CD14-positive monocyte (primary cell): ENCODE results near the gene BRPF1. TPM values are rescaled to one million over a fixed set of nuclear protein-coding genes. Genes with fewer than 3 reads are reported as not detected.

ENCODE experiments used
- DNase-seq, 3 donors: peaks; one replicate each; pipeline ENCODE4 v3.0.0-alpha.2; 2011 to 2022
- H2AFZ ChIP-seq: 2 replicates; pipeline ENCODE4 v1.6.0; 2012; ENCODE audit warnings: mild to moderate bottlenecking, low read depth, low read length, inconsistent platforms; ENCODE audit not compliant: insufficient read depth, poor library complexity, severe bottlenecking
- H3K27ac ChIP-seq, 2 donors: 1 replicate in 1 of 2; 2 replicates in 1 of 2; pipeline ENCODE4 v1.5.1; 2012 to 2013; ENCODE audit warnings: low read length in 2 of 2, control low read depth in 1 of 2, inconsistent platforms in 1 of 2, low read depth in 1 of 2, mild to moderate bottlenecking in 1 of 2
- H3K27me3 ChIP-seq, 2 donors: one replicate each; pipeline versions ENCODE4 v1.6.0 to v1.6.1; 2011 to 2013; ENCODE audit warnings: low read length in 2 of 2; ENCODE audit not compliant: control insufficient read depth in 2 of 2, insufficient read depth in 2 of 2
- H3K36me3 ChIP-seq, 2 donors: replicated peaks in 1 of 2; 1 replicate in 1 of 2; 2 replicates in 1 of 2; pipeline versions ENCODE4 v1.5.1 to v1.6.1; 2012 to 2013; ENCODE audit warnings: low read length in 2 of 2, control low read depth in 1 of 2, inconsistent platforms in 1 of 2, mild to moderate bottlenecking in 1 of 2; ENCODE audit not compliant: insufficient read depth in 2 of 2, control insufficient read depth in 1 of 2
- H3K4me1 ChIP-seq, 2 donors: 1 replicate in 1 of 2; 2 replicates in 1 of 2; pipeline versions ENCODE4 v1.5.1 to v1.6.1; 2012 to 2013; ENCODE audit warnings: low read length in 2 of 2, control low read depth in 1 of 2, inconsistent platforms in 1 of 2, mild to moderate bottlenecking in 1 of 2, moderate library complexity in 1 of 2; ENCODE audit not compliant: insufficient read depth in 2 of 2, control insufficient read depth in 1 of 2
- H3K4me2 ChIP-seq: replicated peaks from 2 replicates; pipeline ENCODE3; 2012; ENCODE audit warnings: low read length, moderate library complexity, mild to moderate bottlenecking; ENCODE audit not compliant: poor library complexity, severe bottlenecking; ENCODE audit errors: extremely low read depth
- H3K4me3 ChIP-seq, 3 experiments: fragments of 200-600 bp in 1 of 3; sonication (generic) in 1 of 3; replicated peaks in 1 of 3; 1 replicate in 2 of 3; 2 replicates in 1 of 3; pipeline ENCODE4 v1.5.1; 2011 to 2013; ENCODE audit warnings: low read length in 3 of 3, mild to moderate bottlenecking in 3 of 3, control low read depth in 2 of 3, low read depth in 2 of 3, inconsistent platforms in 1 of 3, moderate library complexity in 1 of 3
- H3K79me2 ChIP-seq: 2 replicates; pipeline ENCODE4 v1.6.0; 2012; ENCODE audit warnings: mild to moderate bottlenecking, control low read depth, inconsistent platforms, low read length, moderate library complexity; ENCODE audit not compliant: insufficient read depth
- H3K9ac ChIP-seq: 2 replicates; pipeline ENCODE4 v1.6.0; 2017; ENCODE audit warnings: low read length, mild to moderate bottlenecking; ENCODE audit not compliant: insufficient read depth, poor library complexity, severe bottlenecking
- H3K9me3 ChIP-seq, 2 donors: replicated peaks in 1 of 2; 1 replicate in 1 of 2; 2 replicates in 1 of 2; pipeline versions ENCODE4 v1.5.1 to v1.6.1; 2012 to 2013; ENCODE audit warnings: low read length in 2 of 2, control low read depth in 1 of 2; ENCODE audit not compliant: control insufficient read depth in 1 of 2, insufficient read depth in 1 of 2
- H4K20me1 ChIP-seq: 2 replicates; pipeline ENCODE4 v1.6.0; 2012; ENCODE audit warnings: mild to moderate bottlenecking, low read length, control low read depth, moderate library complexity; ENCODE audit not compliant: insufficient read depth
- H3K27ac Mint-ChIP-seq, 7 donors: one replicate each; pipeline ENCODE4 v1.8.0; 2020; ENCODE audit warnings: mild to moderate bottlenecking in 7 of 7, mixed read lengths in 7 of 7, moderate library complexity in 6 of 7, inconsistent platforms in 2 of 7
- H3K27me3 Mint-ChIP-seq, 3 donors: one replicate each; pipeline ENCODE4 v1.8.0; 2021 to 2022; ENCODE audit warnings: low read depth in 3 of 3, mild to moderate bottlenecking in 3 of 3, mixed read lengths in 3 of 3, moderate library complexity in 3 of 3, inconsistent platforms in 1 of 3
- H3K36me3 Mint-ChIP-seq, 2 donors: one replicate each; pipeline ENCODE4 v1.8.0; 2020; ENCODE audit warnings: mixed read lengths in 2 of 2, inconsistent platforms in 1 of 2, mild to moderate bottlenecking in 1 of 2
- H3K4me1 Mint-ChIP-seq: one replicate; pipeline ENCODE4 v1.8.0; 2020; ENCODE audit warnings: mild to moderate bottlenecking, mixed read lengths
- H3K4me3 Mint-ChIP-seq, 2 donors: one replicate each; pipeline ENCODE4 v1.8.0; 2020; ENCODE audit warnings: mild to moderate bottlenecking in 2 of 2, mixed read lengths in 2 of 2, moderate library complexity in 1 of 2
- H3K9me3 Mint-ChIP-seq, 7 donors: one replicate each; pipeline ENCODE4 v1.8.0; 2020 to 2022; ENCODE audit warnings: mixed read lengths in 7 of 7, mild to moderate bottlenecking in 6 of 7, moderate library complexity in 6 of 7, inconsistent platforms in 2 of 7
- WGBS: methylation state at CpG from one replicate; pipeline ENCODE4 v1.1.5; 2013; ENCODE audit warnings: missing lambda C conversion rate; ENCODE audit not compliant: insufficient coverage; 5-methylcytosine and 5-hydroxymethylcytosine counted together
- intact Hi-C, 2 donors: fragments of 100-400 bp; cut with micrococcal nuclease; formaldehyde crosslinking; loops; one replicate each; pipeline versions ENCODE4 v1.15.0 to v1.15.1; 2023
- polyA plus RNA-seq, 3 donors: library from polyadenylated mRNA; depleted of rRNA in 1 of 3; unstranded in 2 of 3; stranded (reverse) in 1 of 3; fragments of 300-500 nt in 2 of 3; fragments of >200 nt in 1 of 3; fragmentation: Illumina TruSeq in 2 of 3; gene quantifications; 1 replicate in 2 of 3; 2 replicates in 1 of 3; pipeline ENCODE4 v1.2.3, GENCODE V29; 2012 to 2021
- TF ChIP-seq, protein P1 (sequence below): fragments of 200-600 bp; IDR thresholded peaks from one replicate; pipeline ENCODE4 v1.8.0; 2022; ENCODE audit warnings: antibody characterized with exemption, mild to moderate bottlenecking

The BRPF1 gene
- polyA plus RNA-seq, 3 donors = 5.1 to 22.5 (median 10.4) TPM

DNA sequence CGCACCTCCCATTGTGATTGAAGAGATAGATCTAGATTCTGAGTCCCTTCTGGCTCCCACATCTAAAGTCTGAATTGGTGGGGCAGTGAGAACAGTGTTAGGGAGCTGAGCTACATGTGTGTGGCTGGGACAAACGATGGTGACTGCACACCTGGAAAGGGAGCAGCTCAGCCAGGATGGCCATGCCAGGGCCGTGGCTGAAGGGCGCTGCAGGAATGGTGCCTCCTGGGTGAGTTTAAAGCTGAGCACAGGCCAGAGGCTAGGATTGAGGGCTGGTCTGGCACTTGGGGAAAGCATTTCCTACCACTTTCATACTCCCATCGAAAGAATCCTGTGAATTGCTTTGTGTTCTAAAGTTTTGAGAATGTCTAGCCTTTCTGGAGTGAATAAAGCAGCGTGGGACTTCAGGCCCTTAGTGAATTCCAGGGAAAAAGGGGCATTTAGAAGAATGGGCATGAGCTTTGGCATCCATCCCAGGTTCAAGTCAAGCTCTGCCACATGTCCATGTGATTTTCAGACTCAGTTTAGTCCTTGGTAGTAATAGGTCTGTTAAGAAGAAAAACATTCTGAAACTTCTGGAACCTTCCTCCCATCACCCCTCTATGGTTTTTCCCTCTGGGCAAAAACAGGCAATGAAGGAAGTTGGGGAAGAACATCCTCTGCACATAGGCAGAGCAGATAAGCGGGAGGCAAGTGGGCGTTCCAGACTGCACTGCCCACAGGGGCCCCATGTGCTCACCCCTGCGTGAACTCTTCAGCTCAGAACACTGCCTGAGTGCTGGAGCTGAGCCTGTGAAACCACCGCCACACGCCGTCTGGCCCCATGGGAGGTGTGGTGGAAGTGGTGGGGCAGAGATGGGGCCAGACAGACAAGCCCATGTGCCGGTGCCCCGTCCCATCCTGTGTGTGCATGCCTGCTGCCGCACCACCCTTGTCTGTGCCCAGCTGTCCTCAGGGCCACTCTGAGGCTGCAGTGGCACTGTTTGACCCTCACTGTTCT, 40.8 kb upstream of the BRPF1 start:
- peak overlapping the region in 1 of 2 donors; percentile 41 for H3K27ac ChIP-seq
- no peaks in the 10 kb centered on the region for H3K79me2 ChIP-seq
- H3K4me1 ChIP-seq = no peaks in the 10 kb centered on the region
- DNase-seq = no peak
- no peaks in the 10 kb centered on the region for H3K27me3 ChIP-seq
- Mint-ChIP-seq H3K4me1 (no peaks in the 10 kb centered on the region), H3K27me3 (peaks cover 0 to 2% (median 1%) of the 10 kb centered on the region in 3 donors), H3K36me3 (peaks cover 95 to 100% of the 10 kb centered on the region in 2 donors), H3K9me3 (no peaks in the 10 kb centered on the region), H3K27ac (peak overlapping the region in 2 of 7 donors; percentile 47 to 50), H3K4me3 (no peak overlapping the region)
- no peak overlapping the region for H3K4me2 ChIP-seq
- H3K9me3 ChIP-seq = no peaks in the 10 kb centered on the region
- intact Hi-C loops = no loop called here
- peaks cover 98% of the 10 kb centered on the region for H4K20me1 ChIP-seq
- no peak overlapping the region for H2AFZ ChIP-seq
- TF ChIP-seq, protein P1, sequence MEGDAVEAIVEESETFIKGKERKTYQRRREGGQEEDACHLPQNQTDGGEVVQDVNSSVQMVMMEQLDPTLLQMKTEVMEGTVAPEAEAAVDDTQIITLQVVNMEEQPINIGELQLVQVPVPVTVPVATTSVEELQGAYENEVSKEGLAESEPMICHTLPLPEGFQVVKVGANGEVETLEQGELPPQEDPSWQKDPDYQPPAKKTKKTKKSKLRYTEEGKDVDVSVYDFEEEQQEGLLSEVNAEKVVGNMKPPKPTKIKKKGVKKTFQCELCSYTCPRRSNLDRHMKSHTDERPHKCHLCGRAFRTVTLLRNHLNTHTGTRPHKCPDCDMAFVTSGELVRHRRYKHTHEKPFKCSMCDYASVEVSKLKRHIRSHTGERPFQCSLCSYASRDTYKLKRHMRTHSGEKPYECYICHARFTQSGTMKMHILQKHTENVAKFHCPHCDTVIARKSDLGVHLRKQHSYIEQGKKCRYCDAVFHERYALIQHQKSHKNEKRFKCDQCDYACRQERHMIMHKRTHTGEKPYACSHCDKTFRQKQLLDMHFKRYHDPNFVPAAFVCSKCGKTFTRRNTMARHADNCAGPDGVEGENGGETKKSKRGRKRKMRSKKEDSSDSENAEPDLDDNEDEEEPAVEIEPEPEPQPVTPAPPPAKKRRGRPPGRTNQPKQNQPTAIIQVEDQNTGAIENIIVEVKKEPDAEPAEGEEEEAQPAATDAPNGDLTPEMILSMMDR = no peak
- H3K36me3 ChIP-seq = peaks cover 99 to 100% of the 10 kb centered on the region in 2 donors
- no peak overlapping the region for H3K4me3 ChIP-seq
- H3K9ac ChIP-seq = no peak overlapping the region
- 96% methylated on average over 9 of the region's 15 CpGs for WGBS

DNA sequence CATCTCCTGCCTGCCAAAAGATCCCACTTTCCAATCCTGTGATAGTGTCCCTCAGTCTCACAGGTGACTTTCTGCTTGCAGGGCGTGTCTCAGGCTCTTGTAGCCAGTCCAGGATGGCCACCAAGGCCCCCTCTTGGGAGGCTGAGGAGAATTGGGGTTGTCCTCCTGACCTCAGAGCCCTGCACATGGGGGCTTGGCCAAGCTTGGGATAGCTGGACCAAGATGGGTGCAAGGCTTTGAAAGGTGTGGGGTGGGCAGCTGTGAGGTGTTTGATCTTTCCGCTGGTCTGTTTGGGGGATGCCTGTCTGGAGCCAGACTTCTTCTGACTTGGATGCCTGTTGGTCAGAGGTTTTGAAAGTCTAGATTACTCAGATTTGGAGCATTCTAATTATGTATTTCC, 39.9 kb upstream of the BRPF1 start:
- TF ChIP-seq, protein P1 = no peak
- Mint-ChIP-seq H3K4me3 (no peak overlapping the region), H3K9me3 (no peaks in the 10 kb centered on the region), H3K36me3 (peaks cover 95 to 100% of the 10 kb centered on the region in 2 donors), H3K27ac (peak overlapping the region in 1 of 7 donors; percentile 50), H3K4me1 (no peaks in the 10 kb centered on the region), H3K27me3 (peaks cover 0 to 2% (median 1%) of the 10 kb centered on the region in 3 donors)
- Histone ChIP-seq H3K9ac (no peak overlapping the region), H3K27me3 (no peaks in the 10 kb centered on the region), H2AFZ (no peak overlapping the region), H3K4me2 (no peak overlapping the region), H3K79me2 (no peaks in the 10 kb centered on the region), H3K9me3 (no peaks in the 10 kb centered on the region), H3K36me3 (peaks cover 99 to 100% of the 10 kb centered on the region in 2 donors), H3K27ac (peak overlapping the region in 1 of 2 donors; percentile 41), H3K4me3 (no peak overlapping the region), H4K20me1 (peaks cover 98% of the 10 kb centered on the region), H3K4me1 (no peaks in the 10 kb centered on the region)
- intact Hi-C loops = no loop called here
- DNase-seq = no peak
- 100% methylated on average over 1 of the region's 2 CpGs for WGBS
